Endometrial microvascular endothelial cells (primary cell): ENCODE results near the gene MKNK2. TPM values are rescaled to one million over a fixed set of nuclear protein-coding genes. Genes with fewer than 3 reads are reported as not detected.
"Not testable (repeated sequence)": the region's sequence is repeated elsewhere in the genome, so short reads cannot be mapped to it uniquely, and the experiment has no call there.

ENCODE experiments used
- in situ Hi-C: cut with HindIII; loops from 2 replicates; pipeline ENCODE4 v1.10.0; 2017; ENCODE audit warnings: low sequenced_read_pairs, low pct_unique_long_range_greater_than_20kb; ENCODE audit errors: inconsistent ontology term
- total RNA-seq: library from RNA; depleted of rRNA; stranded (reverse); fragments of >200 nt; gene quantifications from one replicate; pipeline ENCODE4 v1.2.3, GENCODE V29; 2015; ENCODE audit errors: inconsistent ontology term

MKNK2 gene
- total RNA-seq, 1 donor from 2014 or later: 111 TPM

DNA sequence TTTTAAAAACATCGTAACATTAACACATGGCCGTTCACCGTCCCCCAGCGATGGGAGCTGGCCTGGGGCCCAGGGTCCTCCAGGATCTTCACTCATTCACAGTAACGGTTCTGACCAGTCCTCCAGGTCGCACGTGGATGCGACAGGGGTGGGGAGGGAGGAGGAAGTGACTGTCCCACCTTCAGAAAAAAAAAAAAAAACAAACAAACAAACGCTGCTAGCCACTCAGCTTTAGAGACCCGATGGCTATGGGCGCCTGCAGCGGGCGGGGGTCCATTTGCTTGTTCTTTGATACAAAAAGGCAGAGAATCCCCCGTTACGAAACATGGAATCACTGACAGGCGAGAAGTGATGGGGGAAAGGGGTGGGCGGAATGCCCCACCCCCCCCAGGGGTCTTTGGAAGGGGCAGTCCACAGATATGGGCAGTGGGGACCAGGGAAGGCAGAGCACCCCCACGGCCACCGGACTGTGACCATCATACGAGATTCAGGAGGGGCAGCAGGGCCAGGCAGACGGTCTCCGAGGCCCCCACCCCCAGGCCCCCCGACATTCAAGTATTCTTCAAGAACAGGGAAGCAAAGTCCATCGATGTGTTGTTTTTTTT lies 13.3 kb downstream of the MKNK2 start:
- in situ Hi-C loops: no loop called here

DNA sequence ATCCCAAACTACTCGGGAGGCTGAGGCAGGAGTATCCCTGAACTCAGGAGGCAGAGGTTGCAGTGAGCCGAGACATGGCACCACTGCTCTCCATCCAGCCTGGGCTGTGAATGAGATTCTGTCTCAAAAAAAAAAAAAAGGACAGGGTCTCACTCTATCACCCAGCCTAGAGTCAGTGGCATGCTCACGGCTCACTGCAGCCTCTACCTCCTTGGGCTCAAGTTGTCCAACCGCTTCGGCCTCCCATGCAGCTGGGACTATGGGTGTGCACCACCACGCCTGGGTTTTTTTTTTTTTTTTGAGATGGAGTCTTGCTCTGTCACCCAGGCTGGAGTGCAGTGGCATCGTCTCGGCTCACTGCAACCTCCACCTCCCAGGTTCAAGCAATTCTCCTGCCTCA lies 14.6 kb downstream of the MKNK2 start:
- in situ Hi-C loops: no loop called here

DNA sequence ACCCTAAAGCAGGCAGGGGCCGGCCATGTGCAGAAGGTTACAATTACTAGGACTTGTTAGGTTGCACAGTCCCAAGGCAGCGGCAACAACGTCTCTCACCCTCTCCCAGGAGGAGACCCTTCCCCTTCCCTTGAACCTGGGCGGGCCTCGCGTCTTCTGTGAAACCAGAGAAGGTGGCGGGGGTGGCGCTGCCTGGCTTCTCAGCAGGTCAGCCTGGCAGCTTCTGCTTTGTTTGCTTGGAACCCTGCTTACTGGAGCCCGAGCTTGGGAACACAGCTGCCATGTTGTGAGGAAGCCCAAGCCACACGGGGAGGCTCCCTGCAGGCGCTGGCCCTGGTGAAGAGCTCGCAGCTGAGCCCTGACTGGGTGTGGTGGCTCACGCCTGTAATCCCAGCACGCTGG lies 15.5 kb downstream of the MKNK2 start:
- in situ Hi-C loops: no loop called here

DNA sequence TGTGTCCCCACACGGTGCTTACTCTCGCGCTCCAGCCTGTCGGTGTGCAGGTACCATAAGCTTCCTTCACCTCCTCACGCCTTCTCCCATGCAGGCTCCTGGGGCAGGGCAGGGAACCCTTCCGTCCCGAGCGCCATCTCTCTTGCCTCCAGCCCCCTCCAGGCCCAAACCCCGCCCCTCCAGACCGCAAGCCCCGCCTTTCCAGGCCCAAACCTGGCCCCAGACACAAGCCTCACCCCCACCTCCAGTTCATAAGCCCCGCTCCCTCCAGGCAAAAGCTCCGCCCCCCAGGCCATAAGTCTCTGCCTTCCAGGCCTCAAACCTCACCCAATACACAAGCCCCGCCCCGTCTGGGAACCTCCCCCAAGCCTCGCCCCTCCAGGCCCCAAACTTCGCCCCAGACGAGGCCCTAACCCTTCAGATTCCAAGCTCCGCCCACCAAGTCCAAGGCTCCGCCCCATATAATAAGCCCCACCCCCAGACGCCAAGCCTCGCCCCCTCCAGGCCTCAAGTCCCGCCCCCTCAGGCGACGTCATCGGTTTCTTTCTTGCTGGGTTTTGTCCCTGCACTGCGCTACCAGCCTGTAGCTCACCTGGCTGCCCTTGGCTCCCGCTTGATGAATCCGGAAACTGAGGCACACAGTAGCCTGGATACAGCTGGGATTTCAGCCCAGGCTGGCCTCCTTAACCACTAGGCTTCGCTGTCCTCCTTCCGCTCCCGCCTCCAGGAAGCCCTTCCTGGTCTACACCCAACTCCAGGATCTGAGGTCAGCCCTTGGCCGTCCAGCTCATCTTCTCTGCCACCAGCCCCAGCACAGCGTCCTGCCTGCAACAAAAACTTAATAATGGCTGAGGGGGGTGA lies 16.1 kb downstream of the MKNK2 start:
- in situ Hi-C loops: no loop called here

- in situ Hi-C loops: not testable (repeated sequence)
These were observed 16.8 kb downstream of the MKNK2 start for GRCh38 chr19:2034253-2034652.

GRCh38 chr19:2033825-2034159 lies 17.3 kb downstream of the MKNK2 start:
- in situ Hi-C loops: no loop called here

DNA sequence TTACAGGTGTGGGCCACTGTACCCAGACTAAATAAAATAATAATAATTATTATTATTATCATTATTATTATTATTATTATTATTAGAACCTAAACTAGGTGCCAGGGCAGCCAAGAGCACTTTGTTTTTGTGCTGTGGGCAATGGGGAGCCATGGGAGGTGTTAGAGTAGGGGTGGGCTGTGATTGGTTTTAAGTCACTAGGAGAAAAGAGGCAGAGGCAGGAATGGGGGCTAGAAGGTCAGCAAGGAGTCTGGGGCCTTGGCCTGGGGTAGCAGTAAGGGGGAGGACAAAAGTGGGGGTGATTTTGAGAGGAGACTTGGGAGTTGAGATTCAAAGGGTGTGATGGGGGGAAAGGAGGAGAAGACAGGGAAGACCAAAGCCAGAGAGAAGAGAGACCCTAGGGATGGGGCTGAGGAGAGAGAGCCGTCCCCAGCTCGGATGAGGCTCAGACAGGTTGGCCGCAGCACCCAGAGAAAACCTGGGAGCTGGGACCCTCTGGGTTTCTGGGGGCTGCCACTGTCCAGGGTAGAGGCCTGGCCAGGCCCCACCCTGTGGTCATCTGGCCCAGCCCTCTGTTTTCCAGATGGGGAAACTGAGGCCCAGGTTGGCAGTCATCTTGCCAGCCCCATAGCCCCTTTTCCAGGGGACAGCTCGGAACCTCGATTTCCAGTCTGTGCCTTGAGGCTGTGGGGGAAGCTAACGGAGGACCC lies 17.8 kb downstream of the MKNK2 start:
- in situ Hi-C loops: no loop called here

DNA sequence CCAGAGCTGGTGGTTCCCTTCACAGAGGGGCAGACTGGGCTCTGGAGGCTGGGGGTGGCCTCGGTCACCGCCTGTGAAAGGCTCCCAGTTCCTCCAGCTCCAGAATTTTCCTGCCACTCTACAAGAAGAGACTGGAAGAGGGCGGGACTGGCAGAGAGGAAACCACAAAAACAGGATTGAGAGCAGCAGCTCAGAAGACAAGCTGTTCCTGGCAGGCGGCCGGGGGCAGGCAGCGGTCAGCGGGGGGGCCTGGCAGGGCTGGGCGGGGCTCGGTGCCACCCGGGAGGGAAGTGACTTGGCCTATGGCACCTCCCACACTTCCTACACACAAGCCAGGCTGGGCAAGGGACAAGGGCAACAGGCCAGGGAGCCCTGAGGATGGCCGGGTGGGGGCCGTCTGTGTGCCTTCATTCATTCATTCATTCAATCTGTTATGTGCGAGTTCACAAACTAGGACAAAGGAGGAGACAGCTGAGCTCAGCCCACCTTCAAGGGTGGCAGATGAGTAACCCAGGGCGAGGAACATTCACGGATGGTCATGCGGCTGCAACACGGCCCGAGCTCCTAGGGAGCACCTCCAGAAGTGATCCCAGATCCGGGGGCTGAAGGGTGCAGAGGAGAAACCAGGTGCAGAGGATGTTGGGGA lies 18.6 kb downstream of the MKNK2 start:
- in situ Hi-C loops: no loop called here

GRCh38 chr19:2027361-2027760 lies 23.7 kb downstream of the MKNK2 start:
- in situ Hi-C loops: no loop called here

DNA sequence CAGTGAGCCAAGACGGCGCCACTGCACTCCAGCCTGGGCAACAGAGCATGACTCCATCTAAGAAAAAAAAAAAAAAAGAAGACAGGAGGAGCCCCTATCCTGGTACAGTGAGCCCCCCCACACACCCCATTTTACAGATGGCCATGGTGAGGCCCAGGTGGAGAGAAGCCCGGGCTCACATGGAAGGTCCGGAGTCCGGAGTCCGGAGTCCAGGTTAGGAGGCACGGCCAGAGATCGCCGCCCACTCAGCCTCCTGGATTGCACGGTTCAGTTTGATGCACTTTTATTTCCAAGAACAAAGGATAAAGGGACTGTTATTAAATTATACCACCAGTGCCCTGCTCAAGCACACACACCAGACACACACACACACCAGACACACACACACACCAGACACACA lies 24.3 kb downstream of the MKNK2 start:
- in situ Hi-C loops: no loop called here

DNA sequence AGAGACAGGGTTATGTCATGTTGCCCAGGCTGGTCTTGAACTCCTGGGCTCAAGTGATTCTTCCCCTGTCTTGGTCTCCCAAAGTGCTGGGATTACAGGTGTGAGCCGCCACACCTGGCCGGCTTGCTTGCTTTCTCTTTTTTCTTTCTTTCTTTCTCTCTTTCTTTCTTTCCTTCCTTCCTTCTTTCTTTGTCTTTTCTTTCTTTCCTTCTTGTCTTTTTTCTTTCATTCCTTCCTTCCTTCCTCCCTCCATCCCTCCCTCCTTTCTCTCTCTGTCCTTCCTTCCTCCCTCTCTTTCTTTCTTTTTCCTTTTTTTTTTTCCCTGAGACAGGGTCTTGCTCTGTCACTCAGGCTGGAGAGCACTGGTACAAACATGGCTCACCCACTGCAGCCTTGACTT lies 28.8 kb downstream of the MKNK2 start:
- in situ Hi-C loops: no loop called here

DNA sequence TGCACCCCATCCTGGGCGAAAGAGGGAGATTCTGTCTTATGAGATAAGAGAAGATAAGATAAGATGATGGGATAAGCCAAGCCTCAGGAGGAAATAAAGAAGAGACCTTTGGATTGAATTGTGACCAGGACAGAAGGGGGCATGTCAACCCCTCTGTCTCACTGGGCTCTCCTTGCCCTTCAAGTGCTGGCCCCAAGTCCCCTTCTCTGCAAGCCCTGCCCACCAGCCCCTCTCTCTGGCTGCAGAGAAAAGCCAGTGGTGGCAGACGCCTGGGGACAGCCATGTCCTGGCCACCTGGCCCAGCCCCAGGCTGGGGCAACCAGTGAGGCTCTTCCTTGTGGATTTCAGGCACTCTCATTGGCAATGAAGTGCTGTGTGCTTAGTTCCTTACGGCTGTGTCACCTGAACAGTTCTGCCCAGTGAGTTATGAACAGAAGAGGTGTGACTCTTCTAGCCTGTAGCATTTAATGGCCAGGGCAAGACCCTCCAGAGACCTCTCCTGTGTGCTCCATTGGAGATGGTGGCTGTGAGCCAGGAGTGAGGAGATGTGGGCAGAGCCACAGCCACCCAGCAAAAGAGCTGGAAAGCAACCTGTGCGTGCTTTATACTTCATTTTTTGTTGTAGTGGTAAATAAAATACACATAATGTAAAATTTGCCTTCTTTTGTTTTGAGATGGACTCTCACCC lies 29.4 kb downstream of the MKNK2 start:
- in situ Hi-C loops: no loop called here

GRCh38 chr19:2018752-2019151 lies 32.3 kb downstream of the MKNK2 start:
- in situ Hi-C loops: no loop called here

DNA sequence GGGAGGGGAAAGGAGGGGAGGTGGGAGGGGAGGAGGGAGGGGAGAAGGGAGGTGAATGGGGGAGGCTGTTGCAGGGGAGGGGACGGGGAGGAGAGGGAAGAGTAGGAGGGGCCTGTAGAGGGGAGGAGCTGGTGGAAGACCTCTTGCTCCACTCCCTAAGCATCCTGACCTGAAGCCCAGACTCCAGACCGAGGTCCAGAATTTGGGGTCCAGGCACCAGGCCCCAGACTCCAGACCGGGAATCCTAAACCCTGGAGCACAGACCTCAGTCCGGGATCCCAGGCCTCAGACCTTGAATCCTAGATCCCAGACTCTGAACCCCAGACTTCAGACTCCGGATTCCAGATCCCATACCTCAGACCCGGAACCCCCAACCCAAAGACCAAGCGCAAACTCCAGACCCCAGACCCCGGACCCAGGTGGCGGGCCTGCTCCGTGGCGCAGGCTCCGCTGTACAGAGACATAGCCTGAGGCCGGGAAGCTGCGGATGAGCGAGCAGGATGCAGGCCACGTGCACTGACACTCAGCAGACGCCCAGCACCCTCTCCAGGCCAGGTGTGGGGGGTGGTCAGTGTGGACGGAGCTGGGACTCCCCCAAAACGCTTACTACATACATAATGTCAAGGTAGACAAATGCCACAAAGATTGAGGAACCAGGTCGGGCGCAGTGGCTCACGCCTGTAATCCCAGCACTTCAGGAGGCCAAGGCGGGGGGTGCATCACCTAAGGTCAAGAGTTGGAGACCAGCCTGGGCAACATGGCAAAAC lies 34.8 kb downstream of the MKNK2 start:
- in situ Hi-C loops: no loop called here

DNA sequence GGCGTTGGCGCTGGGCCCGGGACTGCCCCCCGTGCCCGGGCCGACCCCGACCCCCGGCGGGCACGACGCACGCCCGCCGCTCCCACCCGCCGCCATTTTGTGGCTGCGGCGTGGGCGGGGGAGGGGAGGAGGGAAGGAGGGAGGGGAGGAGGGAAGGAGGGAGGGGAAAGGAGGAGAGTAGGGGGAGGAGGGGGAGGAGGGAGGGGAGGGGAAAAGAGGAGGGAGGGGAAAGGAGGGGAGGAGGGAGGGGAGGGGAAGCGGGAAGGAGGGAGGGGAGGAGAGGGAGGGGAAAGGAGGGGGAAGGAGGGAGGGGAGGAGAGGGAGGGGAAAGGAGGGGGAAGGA lies 35.5 kb downstream of the MKNK2 start, which contains the start of gene BTBD2:
Gene BTBD2, minus strand, starts transcription at position 107 of the 343 bp plus-strand sequence. Its CDS starts 11 bp downstream, at position 96.
- in situ Hi-C loops: no loop called here

GRCh38 chr19:2014731-2015607 lies 36.1 kb downstream of the MKNK2 start:
- in situ Hi-C loops: no loop called here

DNA sequence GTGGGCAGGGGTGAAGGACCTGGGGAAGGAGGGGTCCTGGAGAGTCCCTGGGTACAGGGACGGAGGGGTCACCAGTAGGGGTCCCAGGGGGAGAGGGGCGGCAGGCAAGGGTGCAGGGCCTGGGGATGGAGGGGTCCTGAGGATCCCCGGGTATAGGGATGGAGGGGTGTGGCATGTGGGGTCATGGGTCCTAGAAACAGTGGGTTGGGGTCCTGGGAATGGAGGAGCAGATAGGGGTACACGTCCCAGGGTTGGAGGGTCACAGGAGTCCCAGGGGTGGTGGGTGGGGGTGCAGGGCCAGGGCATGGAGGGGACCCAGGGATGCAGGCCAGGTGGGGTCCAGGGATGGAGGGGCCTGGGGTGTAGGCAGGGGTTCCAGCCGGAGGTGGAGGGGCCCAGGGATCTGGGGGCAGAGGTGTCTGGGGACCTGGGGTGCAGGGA lies 36.9 kb downstream of the MKNK2 start:
- in situ Hi-C loops: no loop called here

DNA sequence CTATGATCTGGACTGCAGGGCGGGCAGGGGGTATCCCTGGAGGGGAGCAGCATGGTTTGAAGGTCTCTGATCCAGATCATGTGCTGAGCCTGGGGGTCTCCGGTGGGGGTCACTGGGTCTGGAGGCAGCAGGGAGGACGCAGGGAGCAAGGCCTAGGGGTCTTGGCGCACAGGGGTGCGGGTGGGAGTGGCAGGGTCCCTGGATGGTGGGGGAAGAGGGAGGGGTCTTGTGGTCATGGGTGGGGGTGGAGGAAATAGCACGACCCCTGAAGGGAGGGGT lies 37.4 kb downstream of the MKNK2 start:
- in situ Hi-C loops: no loop called here
